Aorta (tissue), 5 donors: ENCODE measurements around the gene PLPPR5. TPM values are rescaled to one million over a fixed set of nuclear protein-coding genes. Genes with fewer than 3 reads are reported as not detected.

Experiments used
- ATAC-seq: fragments of 200-7000 bp; cut with Tn5 transposase; one replicate; pipeline ENCODE4 v1.9.1; 2022; ENCODE audit warnings: moderate library complexity; ENCODE audit not compliant: low FRiP score
- DNase-seq, 2 donors: peaks; one replicate each; pipeline ENCODE4 v3.0.0-alpha.2; 2020
- H3K27ac ChIP-seq, 2 donors: one replicate each; pipeline ENCODE4 v1.5.1; 2013; ENCODE audit warnings: low read length in 2 of 2, mild to moderate bottlenecking in 2 of 2, moderate library complexity in 2 of 2, control low read depth in 1 of 2, inconsistent platforms in 1 of 2, low read depth in 1 of 2
- H3K27me3 ChIP-seq, 2 donors: one replicate each; pipeline ENCODE4 v1.6.1; 2013; ENCODE audit warnings: control low read depth in 1 of 2, low read length in 1 of 2, mild to moderate bottlenecking in 1 of 2, moderate library complexity in 1 of 2; ENCODE audit not compliant: insufficient read depth in 2 of 2, control insufficient read depth in 1 of 2
- H3K36me3 ChIP-seq, 2 donors: one replicate each; pipeline ENCODE4 v1.6.1; 2013; ENCODE audit warnings: control low read depth in 1 of 2, low read length in 1 of 2, mild to moderate bottlenecking in 1 of 2; ENCODE audit not compliant: insufficient read depth in 2 of 2, control insufficient read depth in 1 of 2
- H3K4me1 ChIP-seq, 2 donors: one replicate each; pipeline ENCODE4 v1.6.1; 2013; ENCODE audit warnings: low read length in 2 of 2, control low read depth in 1 of 2, mild to moderate bottlenecking in 1 of 2, moderate library complexity in 1 of 2; ENCODE audit not compliant: insufficient read depth in 2 of 2, control insufficient read depth in 1 of 2
- H3K4me3 ChIP-seq, 2 donors: one replicate each; pipeline ENCODE4 v1.5.1; 2013; ENCODE audit warnings: low read length in 2 of 2, control low read depth in 1 of 2, mild to moderate bottlenecking in 1 of 2
- H3K9me3 ChIP-seq: one replicate; pipeline ENCODE4 v1.6.1; 2013; ENCODE audit warnings: mild to moderate bottlenecking, low read length; ENCODE audit not compliant: control insufficient read depth
- WGBS, 2 donors: extraction: QIAGEN DNeasy Blood & Tissue Kit; methylation state at CpG; one replicate each; pipeline ENCODE4 v1.1.7; 2013; 5-methylcytosine and 5-hydroxymethylcytosine counted together
- intact Hi-C, 2 donors: fragments of 100-400 bp; cut with DNase I; formaldehyde crosslinking; loops; one replicate each; pipeline versions ENCODE4 v1.14.2 to v1.15.0; 2022
- polyA plus RNA-seq, 2 donors: library from polyadenylated mRNA; stranded (reverse); fragments of 200-250 nt; gene quantifications; one replicate each; pipeline ENCODE4 v1.2.3, GENCODE V29; 2013
- total RNA-seq, 2 donors: library from RNA; stranded (reverse); fragmentation: NEBNext Ultra II Directional; extraction: Animal tissue kit (Norgen Biotek cat#: 25700); gene quantifications; one replicate each; pipeline ENCODE4 v1.2.1, GENCODE V29; 2021
- donor health status: healthy with polysubstance abuse.
- donor health status: Bipolar disorder and iron deficiency.
- donor health status: DM: no; HTN: no; CAD: no.
- donor health status: DM: no; HTN: no; CAD: no.
- donor health status: DM: yes; HTN: yes; CAD: no.

Gene PLPPR5
- total and polyA plus RNA-seq, 4 donors = not detected

DNA sequence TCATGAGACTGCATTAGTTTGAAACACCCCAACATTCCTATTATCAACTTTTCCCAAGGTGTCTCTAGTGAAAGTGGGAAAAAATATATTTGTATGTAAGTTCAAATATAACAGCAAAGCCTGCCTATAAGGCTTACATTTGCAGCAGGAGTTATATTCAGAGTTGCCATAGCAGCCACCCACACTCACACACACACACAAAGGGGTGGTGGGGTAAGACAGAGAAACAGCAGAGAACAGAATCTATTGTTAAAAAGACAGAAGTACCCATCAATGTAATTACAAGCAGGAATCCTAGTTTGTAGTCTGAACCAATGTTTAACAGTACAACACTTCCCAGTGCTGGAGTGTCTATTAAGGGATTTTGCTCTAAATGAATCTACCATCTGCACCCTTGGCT is 55.0 kb downstream of the PLPPR5 start:
- Histone ChIP-seq H3K4me1 (no peaks in the 10 kb centered on the region), H3K4me3 (no peak overlapping the region), H3K27me3 (no peaks in the 10 kb centered on the region), H3K36me3 (no peaks in the 10 kb centered on the region), H3K9me3 (peaks cover 2% of the 10 kb centered on the region), H3K27ac (no peak overlapping the region)
- ATAC-seq = no peak
- intact Hi-C loops = no loop called here
- DNase-seq = no peak

GRCh38 chr1:98949166-98949565 is 55.5 kb downstream of the PLPPR5 start:
- Histone ChIP-seq H3K4me3 (no peak overlapping the region), H3K36me3 (no peaks in the 10 kb centered on the region), H3K27ac (no peak overlapping the region), H3K27me3 (no peaks in the 10 kb centered on the region), H3K9me3 (peaks cover 2% of the 10 kb centered on the region), H3K4me1 (no peaks in the 10 kb centered on the region)
- intact Hi-C loops = no loop called here
- 30 to 35% methylated on average over 2 of the region's 2 CpGs for WGBS, 2 donors
- no peak for DNase-seq
- ATAC-seq = no peak

DNA sequence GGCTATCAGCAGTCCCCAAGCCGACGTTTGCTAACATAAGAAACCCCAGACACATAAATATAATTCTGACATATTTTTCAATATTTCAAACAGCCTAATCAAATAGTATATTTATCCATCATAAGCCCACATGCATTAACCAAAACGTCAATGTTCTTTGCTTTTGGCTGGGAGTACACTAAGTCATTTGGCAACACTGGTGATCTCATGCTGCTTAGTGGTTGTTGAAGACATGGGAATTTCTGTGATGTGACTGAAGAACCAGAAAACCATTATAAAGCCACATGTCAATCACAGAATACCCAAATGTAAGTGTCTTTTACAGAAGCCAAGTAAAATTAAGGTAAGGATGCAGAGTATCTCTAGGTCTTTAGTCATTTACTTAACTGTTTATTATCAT is 57.6 kb downstream of the PLPPR5 start:
- Histone ChIP-seq H3K4me3 (no peak overlapping the region), H3K4me1 (no peaks in the 10 kb centered on the region), H3K27me3 (peaks cover 0 to 2% of the 10 kb centered on the region in 2 donors), H3K27ac (no peak overlapping the region), H3K36me3 (no peaks in the 10 kb centered on the region), H3K9me3 (peaks cover 2% of the 10 kb centered on the region)
- intact Hi-C loops = no loop called here
- ATAC-seq = no peak
- no peak for DNase-seq
- WGBS, 2 donors = 13% methylated on average over 3 of the region's 3 CpGs

GRCh38 chr1:98940722-98941079 is 64.0 kb downstream of the PLPPR5 start:
- DNase-seq = no peak
- ATAC-seq = no peak
- Histone ChIP-seq H3K9me3 (no peaks in the 10 kb centered on the region), H3K27ac (no peak overlapping the region), H3K36me3 (no peaks in the 10 kb centered on the region), H3K4me1 (no peaks in the 10 kb centered on the region), H3K27me3 (peaks cover 0 to 5% of the 10 kb centered on the region in 2 donors), H3K4me3 (no peak overlapping the region)
- WGBS, 2 donors = 70% methylated on average over 4 of the region's 4 CpGs
- intact Hi-C loops = no loop called here

DNA sequence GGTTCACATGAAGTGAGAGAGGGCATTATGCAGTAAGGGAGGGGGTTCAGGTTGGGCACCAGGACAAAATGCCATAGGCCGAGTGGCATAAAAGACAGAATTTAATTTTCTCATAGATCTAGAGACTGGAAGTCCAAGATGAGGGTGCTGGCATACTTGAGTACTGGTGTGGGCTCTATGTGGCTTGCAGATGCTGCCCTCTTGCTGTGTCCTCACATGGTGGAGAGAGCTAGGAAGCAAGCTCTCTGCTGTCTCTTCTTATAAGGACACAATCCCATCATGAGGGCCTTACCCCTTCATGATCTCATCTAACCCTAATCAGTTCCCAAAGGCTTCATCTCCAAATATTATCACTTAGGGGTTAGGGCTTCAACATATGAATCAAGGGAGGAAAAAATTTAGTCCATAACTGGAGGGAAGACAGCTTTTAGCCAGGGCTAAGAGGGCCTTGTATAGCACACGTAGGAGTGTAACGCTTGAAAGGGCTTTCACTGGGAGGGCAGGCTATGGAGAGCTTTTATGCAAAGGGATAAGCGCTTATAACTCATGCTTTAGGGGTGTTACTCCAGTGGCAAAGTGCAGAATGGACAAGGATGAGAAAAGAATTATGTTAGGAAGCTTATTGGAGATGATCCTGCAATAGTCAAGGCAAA is 64.5 kb downstream of the PLPPR5 start:
- intact Hi-C loops = no loop called here
- WGBS, 2 donors = 86 to 87% methylated on average over 4 of the region's 4 CpGs
- DNase-seq (no peak), ATAC-seq (no peak)
- no peaks in the 10 kb centered on the region for H3K36me3 ChIP-seq
- no peak overlapping the region for H3K4me3 ChIP-seq
- no peaks in the 10 kb centered on the region for H3K4me1 ChIP-seq
- H3K27ac ChIP-seq = no peak overlapping the region
- H3K27me3 ChIP-seq = peaks cover 0 to 5% of the 10 kb centered on the region in 2 donors
- no peaks in the 10 kb centered on the region for H3K9me3 ChIP-seq

DNA sequence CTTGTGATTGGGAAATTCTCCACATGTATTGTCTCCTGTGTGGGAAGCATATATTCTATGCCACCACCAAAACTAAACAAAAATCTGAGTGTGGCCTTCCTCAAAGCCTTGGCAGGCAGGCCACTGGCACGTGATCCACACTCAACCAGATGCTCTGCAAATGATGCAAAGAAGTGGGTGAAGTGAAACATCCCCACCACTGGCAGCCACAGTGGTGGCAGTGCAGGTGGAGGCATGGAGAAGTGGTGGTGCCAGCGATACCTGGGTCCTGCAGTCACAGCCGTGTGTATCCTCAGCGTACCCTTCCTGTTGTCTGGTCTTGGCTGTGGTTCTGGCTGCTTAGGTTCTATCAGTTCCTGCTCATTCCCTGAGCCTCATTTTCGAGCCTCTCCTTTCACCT is 65.2 kb downstream of the PLPPR5 start:
- DNase-seq (no peak), ATAC-seq (no peak)
- Histone ChIP-seq H3K27ac (no peak overlapping the region), H3K4me3 (no peak overlapping the region), H3K9me3 (no peaks in the 10 kb centered on the region), H3K4me1 (no peaks in the 10 kb centered on the region), H3K27me3 (peaks cover 0 to 5% of the 10 kb centered on the region in 2 donors), H3K36me3 (no peaks in the 10 kb centered on the region)
- WGBS, 2 donors = 85 to 89% methylated on average over 5 of the region's 5 CpGs
- intact Hi-C loops = no loop called here

- no peaks in the 10 kb centered on the region for H3K36me3 ChIP-seq
- no peak overlapping the region for H3K27ac ChIP-seq
- DNase-seq (no peak), ATAC-seq (peak; percentile 15)
- peaks cover 0 to 2% of the 10 kb centered on the region in 2 donors for H3K27me3 ChIP-seq
- H3K4me1 ChIP-seq = no peaks in the 10 kb centered on the region
- intact Hi-C loops = no loop called here
- H3K9me3 ChIP-seq = no peaks in the 10 kb centered on the region
- no peak overlapping the region for H3K4me3 ChIP-seq
Observed at GRCh38 chr1:98937347-98937746, 67.3 kb downstream of the PLPPR5 start.

GRCh38 chr1:98932184-98932583 is 72.5 kb downstream of the PLPPR5 start:
- intact Hi-C loops = no loop called here
- no peak overlapping the region for H3K4me3 ChIP-seq
- ATAC-seq = no peak
- no peaks in the 10 kb centered on the region for H3K36me3 ChIP-seq
- H3K4me1 ChIP-seq = no peaks in the 10 kb centered on the region
- no peak for DNase-seq
- no peaks in the 10 kb centered on the region for H3K9me3 ChIP-seq
- no peak overlapping the region for H3K27ac ChIP-seq
- 65 to 72% methylated on average over 5 of the region's 5 CpGs for WGBS, 2 donors
- H3K27me3 ChIP-seq = no peaks in the 10 kb centered on the region

GRCh38 chr1:98931128-98931835 is 73.4 kb downstream of the PLPPR5 start:
- intact Hi-C loops = no loop called here
- no peak overlapping the region for H3K4me3 ChIP-seq
- no peaks in the 10 kb centered on the region for H3K4me1 ChIP-seq
- no peaks in the 10 kb centered on the region for H3K27me3 ChIP-seq
- DNase-seq = no peak
- ATAC-seq = no peak
- H3K9me3 ChIP-seq = no peaks in the 10 kb centered on the region
- H3K27ac ChIP-seq = no peak overlapping the region
- no peaks in the 10 kb centered on the region for H3K36me3 ChIP-seq
- WGBS, 2 donors = 52 to 58% methylated on average over 8 of the region's 8 CpGs
